A673 (cell line): Measurements from ENCODE around the gene CCNK. TPM values are rescaled to one million over a fixed set of nuclear protein-coding genes. Genes with fewer than 3 reads are reported as not detected.

Source experiments
- BruUV-seq: library from RNA; stranded (reverse); fragments of 400-500 nt; replicated peaks from 2 replicates; lab custom pipeline; 2021; lab: Mats Ljungman, UMichigan
- CTCF ChIA-PET: fragments of 300-600 bp; sonication (Branson Sonifier 250); formaldehyde crosslinking; loops from one replicate; lab custom pipeline; 2022; ENCODE audit warnings: antibody characterized with exemption; lab: Charles Lee
- POLR2A ChIA-PET: fragments of 300-600 bp; sonication (Branson Sonifier 250); formaldehyde crosslinking; loops from one replicate; lab custom pipeline; 2022; ENCODE audit warnings: antibody characterized with exemption; ENCODE audit not compliant: low non-redundant PET; lab: Charles Lee
- DNase-seq: peaks from one replicate; pipeline ENCODE4 v3.0.0-alpha.2; 2015; ENCODE audit warnings: low spot score
- H3K27ac ChIP-seq: fragments of 200-600 bp; sonication (generic); 2 replicates; pipeline ENCODE4 v1.5.1; 2016; ENCODE audit warnings: mixed run types, low read depth, mild to moderate bottlenecking, mixed read lengths, antibody characterized with exemption, low read length; ENCODE audit not compliant: poor library complexity, severe bottlenecking
- H3K27me3 ChIP-seq: fragments of 200-600 bp; sonication (generic); replicated peaks from 2 replicates; pipeline ENCODE4 v1.6.1; 2017; ENCODE audit warnings: mixed run types, low read depth, mild to moderate bottlenecking, mixed read lengths, antibody characterized with exemption, low read length; ENCODE audit not compliant: insufficient read depth, poor library complexity
- H3K36me3 ChIP-seq: fragments of 200-600 bp; sonication (generic); 2 replicates; pipeline ENCODE4 v1.6.1; 2016; ENCODE audit warnings: mixed run types, mild to moderate bottlenecking, mixed read lengths, antibody characterized with exemption, low read length; ENCODE audit not compliant: insufficient read depth, poor library complexity, severe bottlenecking
- H3K4me1 ChIP-seq: fragments of 200-600 bp; sonication (generic); 2 replicates; pipeline ENCODE4 v1.6.1; 2017; ENCODE audit warnings: mixed run types, mild to moderate bottlenecking, mixed read lengths, antibody characterized with exemption, low read length; ENCODE audit not compliant: insufficient read depth, poor library complexity, severe bottlenecking
- H3K4me3 ChIP-seq: fragments of 200-600 bp; sonication (generic); 2 replicates; pipeline ENCODE4 v1.5.1; 2016; ENCODE audit warnings: low read depth, mixed run types, mild to moderate bottlenecking, mixed read lengths, low read length; ENCODE audit not compliant: poor library complexity, severe bottlenecking
- H3K9me3 ChIP-seq: fragments of 200-600 bp; sonication (generic); 2 replicates; pipeline ENCODE4 v1.6.1; 2016; ENCODE audit warnings: mixed run types, low read depth, mild to moderate bottlenecking, mixed read lengths, antibody characterized with exemption, low read length; ENCODE audit not compliant: poor library complexity, severe bottlenecking
- EZH2 ChIP-seq: fragments of 200-600 bp; sonication (generic); IDR thresholded peaks from 2 replicates; pipeline ENCODE4 v1.6.1; 2017; ENCODE audit warnings: borderline replicate concordance, low read depth, mild to moderate bottlenecking, mixed read lengths, antibody characterized with exemption, low read length; ENCODE audit not compliant: poor library complexity, severe bottlenecking
- intact Hi-C: fragments of 100-400 bp; cut with micrococcal nuclease; formaldehyde crosslinking; loops from one replicate; pipeline ENCODE4 v1.10.0; 2022; ENCODE audit not compliant: unreplicated experiment
- total RNA-seq: library from RNA; stranded (reverse); gene quantifications from 2 replicates; pipeline ENCODE4 v1.2.3, GENCODE V29; 2021
- TF ChIP-seq, protein P1 (sequence below): fragments of 300-800, 200-600 bp; sonication (generic); conservative IDR thresholded peaks from 2 replicates; pipeline ENCODE4 v1.5.1; 2017; ENCODE audit warnings: low read depth, mild to moderate bottlenecking, antibody characterized with exemption, low read length, moderate library complexity, mixed read lengths

The CCNK gene
- total RNA-seq, 1 experiment from 2014 or later: 88.0 TPM

DNA sequence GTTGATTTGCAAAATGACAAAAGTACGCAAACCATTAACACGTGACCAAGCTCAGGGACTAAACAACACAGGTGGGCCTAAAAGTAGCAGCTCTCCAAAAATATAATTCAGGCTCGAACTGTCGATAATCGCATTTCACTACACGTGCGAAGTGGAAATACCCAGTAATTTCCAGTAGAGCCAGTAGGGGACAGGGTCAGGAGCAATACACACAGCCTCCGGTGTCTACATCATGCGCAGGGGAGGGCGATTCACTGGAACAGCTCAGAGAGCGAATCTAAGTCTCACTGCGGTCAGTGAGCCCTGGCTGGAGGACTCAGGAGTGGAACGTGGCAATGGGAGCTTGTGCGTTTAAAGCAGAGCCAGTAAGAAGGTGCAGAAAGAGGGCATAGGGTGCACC lies 40.9 kb upstream of the CCNK start:
- POLR2A ChIA-PET: no interaction called here
- Histone ChIP-seq H3K4me1 (no peaks in the 10 kb centered on the region), H3K27ac (no peak overlapping the region), H3K36me3 (no peaks in the 10 kb centered on the region), H3K27me3 (no peaks in the 10 kb centered on the region), H3K4me3 (no peak overlapping the region), H3K9me3 (no peaks in the 10 kb centered on the region)
- DNase-seq: no peak
- CTCF ChIA-PET: interaction anchor here (0.9 kb wide), 1 partner anchor 188 kb away, joined by 4 read pairs; no protein-coding TSS in a partner anchor
- BruUV-seq: no TSS peak
- intact Hi-C loops: no loop called here
- no peak for TF ChIP-seq EZH2
- TF ChIP-seq, protein P1, sequence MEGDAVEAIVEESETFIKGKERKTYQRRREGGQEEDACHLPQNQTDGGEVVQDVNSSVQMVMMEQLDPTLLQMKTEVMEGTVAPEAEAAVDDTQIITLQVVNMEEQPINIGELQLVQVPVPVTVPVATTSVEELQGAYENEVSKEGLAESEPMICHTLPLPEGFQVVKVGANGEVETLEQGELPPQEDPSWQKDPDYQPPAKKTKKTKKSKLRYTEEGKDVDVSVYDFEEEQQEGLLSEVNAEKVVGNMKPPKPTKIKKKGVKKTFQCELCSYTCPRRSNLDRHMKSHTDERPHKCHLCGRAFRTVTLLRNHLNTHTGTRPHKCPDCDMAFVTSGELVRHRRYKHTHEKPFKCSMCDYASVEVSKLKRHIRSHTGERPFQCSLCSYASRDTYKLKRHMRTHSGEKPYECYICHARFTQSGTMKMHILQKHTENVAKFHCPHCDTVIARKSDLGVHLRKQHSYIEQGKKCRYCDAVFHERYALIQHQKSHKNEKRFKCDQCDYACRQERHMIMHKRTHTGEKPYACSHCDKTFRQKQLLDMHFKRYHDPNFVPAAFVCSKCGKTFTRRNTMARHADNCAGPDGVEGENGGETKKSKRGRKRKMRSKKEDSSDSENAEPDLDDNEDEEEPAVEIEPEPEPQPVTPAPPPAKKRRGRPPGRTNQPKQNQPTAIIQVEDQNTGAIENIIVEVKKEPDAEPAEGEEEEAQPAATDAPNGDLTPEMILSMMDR: no peak; the same call in 1 of the 2 replicates

DNA sequence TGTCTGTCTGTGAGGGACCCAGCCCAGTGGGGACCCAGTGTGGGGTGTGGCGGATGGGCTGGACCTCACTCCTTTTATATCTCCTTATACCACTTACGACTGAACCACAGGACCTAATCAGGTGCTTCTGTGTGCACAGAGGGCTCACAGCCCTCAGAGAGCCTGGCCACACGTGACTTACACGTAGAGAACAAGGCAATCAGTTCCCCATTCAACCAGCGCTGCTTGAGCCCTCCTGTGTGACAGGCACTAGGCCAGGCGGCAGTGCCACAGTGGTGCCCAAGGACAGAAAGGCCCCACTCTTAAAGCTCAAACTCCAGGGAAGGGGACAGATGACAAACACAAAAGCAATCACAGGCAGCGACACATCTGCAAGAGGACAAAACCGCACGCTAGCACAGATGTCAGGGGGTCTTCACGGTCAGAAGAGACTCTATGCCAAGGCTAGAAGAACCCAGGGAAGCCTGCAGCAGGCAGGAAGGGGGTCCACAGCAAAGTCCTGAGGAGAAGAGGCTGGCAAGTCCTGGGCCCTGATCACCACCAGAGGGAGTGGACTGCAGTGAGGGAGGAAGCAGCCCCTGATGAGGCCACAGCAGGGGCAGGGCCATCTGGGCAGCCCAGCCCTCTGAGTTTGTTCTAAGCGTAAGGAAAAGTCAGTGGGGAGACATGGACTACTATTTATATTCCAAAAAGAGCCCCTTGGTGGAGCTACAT lies 39.9 kb upstream of the CCNK start:
- peak; percentile 15 for DNase-seq
- Histone ChIP-seq H3K9me3 (no peaks in the 10 kb centered on the region), H3K27ac (no peak overlapping the region), H3K27me3 (no peaks in the 10 kb centered on the region), H3K4me1 (no peaks in the 10 kb centered on the region), H3K36me3 (no peaks in the 10 kb centered on the region), H3K4me3 (no peak overlapping the region)
- CTCF ChIA-PET: no interaction called here
- intact Hi-C loops: no loop called here
- POLR2A ChIA-PET: no interaction called here
- TF ChIP-seq, protein P1: 0 out of 2 replicates have a peak, but pooled peaks have one; percentile 20
- no peak for TF ChIP-seq EZH2
- no TSS peak for BruUV-seq

DNA sequence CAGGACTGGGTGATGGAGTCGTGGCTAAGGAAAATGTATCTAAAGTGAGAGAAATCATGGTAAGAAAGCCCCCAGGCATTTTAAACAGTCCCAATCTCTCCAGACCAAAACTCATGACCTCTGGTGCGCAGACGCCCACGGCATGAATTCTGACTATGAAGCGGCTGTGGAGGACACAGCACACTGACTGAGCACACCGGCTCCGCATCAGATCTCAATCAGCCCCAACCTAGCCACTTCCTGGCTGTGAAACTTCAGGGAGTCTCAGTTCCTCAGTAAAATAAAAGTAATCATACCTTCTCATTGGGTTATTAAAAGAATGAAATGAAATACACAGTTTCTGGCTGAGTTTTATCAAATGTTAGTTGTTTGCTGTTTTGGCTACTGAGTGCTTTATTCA lies 39.3 kb upstream of the CCNK start:
- no peak for DNase-seq
- H3K36me3 ChIP-seq: no peaks in the 10 kb centered on the region
- ChIA-PET CTCF (no interaction called here), POLR2A (no interaction called here)
- no peaks in the 10 kb centered on the region for H3K4me1 ChIP-seq
- intact Hi-C loops: no loop called here
- BruUV-seq: no TSS peak
- no peaks in the 10 kb centered on the region for H3K9me3 ChIP-seq
- H3K27me3 ChIP-seq: no peaks in the 10 kb centered on the region
- no peak overlapping the region for H3K27ac ChIP-seq
- TF ChIP-seq EZH2: no peak
- TF ChIP-seq, protein P1: no peak
- no peak overlapping the region for H3K4me3 ChIP-seq
